Stimulated activated CD8-positive, alpha-beta memory T cell treated with anti-CD3 and anti-CD28 coated beads, Interleukin-15, amount 100 ng/mL, for 24 hours (primary cell): ENCODE results near the gene RABEP2.
"Not testable (repeated sequence)": the region's sequence is repeated elsewhere in the genome, so short reads cannot be mapped to it uniquely, and the experiment has no call there.

Source experiments
- DNase-seq: peaks from one replicate; pipeline ENCODE4 v3.0.0-alpha.2; 2020; ENCODE audit warnings: low read depth

The RABEP2 gene

GRCh38 chr16:28878083-28878926 lies 46.7 kb downstream of the RABEP2 start, which contains the start of gene ATP2A1:
Gene ATP2A1, plus strand, starts transcription at chr16:28878488. Its CDS starts 184 bp downstream, at chr16:28878672.
- no peak for DNase-seq

- no peak for DNase-seq
Measured at GRCh38 chr16:28877655-28878000, 47.4 kb downstream of the RABEP2 start.

GRCh38 chr16:28876973-28877654 lies 47.9 kb downstream of the RABEP2 start:
- DNase-seq, result no peak

- no peak for DNase-seq
Measured at GRCh38 chr16:28876019-28876659, 48.9 kb downstream of the RABEP2 start.

- no peak for DNase-seq
Measured at GRCh38 chr16:28875134-28876018, 49.7 kb downstream of the RABEP2 start.

- no peak for DNase-seq
Measured at GRCh38 chr16:28874406-28874805, 50.6 kb downstream of the RABEP2 start.

GRCh38 chr16:28873543-28874201 lies 51.4 kb downstream of the RABEP2 start:
- DNase-seq, result peak; percentile 45

GRCh38 chr16:28872952-28873351 lies 52.1 kb downstream of the RABEP2 start:
- DNase-seq, result no peak

- DNase-seq, result no peak
Measured at GRCh38 chr16:28869201-28869600, 55.8 kb downstream of the RABEP2 start.

GRCh38 chr16:28867646-28868045 lies 57.4 kb downstream of the RABEP2 start:
- not testable (repeated sequence) for DNase-seq

- DNase-seq, result no peak
Measured at GRCh38 chr16:28867241-28867640, 57.8 kb downstream of the RABEP2 start.

GRCh38 chr16:28866454-28866804 lies 58.6 kb downstream of the RABEP2 start:
- DNase-seq, result no peak

GRCh38 chr16:28865722-28866453 lies 59.1 kb downstream of the RABEP2 start:
- no peak for DNase-seq

GRCh38 chr16:28865001-28865688 lies 59.9 kb downstream of the RABEP2 start:
- DNase-seq, result no peak

- no peak for DNase-seq
Measured at GRCh38 chr16:28863929-28864793, 60.9 kb downstream of the RABEP2 start.

GRCh38 chr16:28859326-28859725 lies 65.7 kb downstream of the RABEP2 start:
- DNase-seq, result no peak

- DNase-seq, result no peak
Measured at GRCh38 chr16:28858421-28858820, 66.6 kb downstream of the RABEP2 start.
